ENCODE data around the gene PSD4.
A peak's percentile ranks its signal among the peaks of the same experiment; 100 is the strongest.

PSD4 gene

GRCh38 chr2:113148606-113149552 is 24.9 kb upstream of the PSD4 start:
- no peak for DNase-seq (ENCODE audit: low read depth)
- H3K4me3 ChIP-seq (ENCODE audit: low read depth, low read length): no peak overlapping the region
- TF ChIP-seq, protein P1, sequence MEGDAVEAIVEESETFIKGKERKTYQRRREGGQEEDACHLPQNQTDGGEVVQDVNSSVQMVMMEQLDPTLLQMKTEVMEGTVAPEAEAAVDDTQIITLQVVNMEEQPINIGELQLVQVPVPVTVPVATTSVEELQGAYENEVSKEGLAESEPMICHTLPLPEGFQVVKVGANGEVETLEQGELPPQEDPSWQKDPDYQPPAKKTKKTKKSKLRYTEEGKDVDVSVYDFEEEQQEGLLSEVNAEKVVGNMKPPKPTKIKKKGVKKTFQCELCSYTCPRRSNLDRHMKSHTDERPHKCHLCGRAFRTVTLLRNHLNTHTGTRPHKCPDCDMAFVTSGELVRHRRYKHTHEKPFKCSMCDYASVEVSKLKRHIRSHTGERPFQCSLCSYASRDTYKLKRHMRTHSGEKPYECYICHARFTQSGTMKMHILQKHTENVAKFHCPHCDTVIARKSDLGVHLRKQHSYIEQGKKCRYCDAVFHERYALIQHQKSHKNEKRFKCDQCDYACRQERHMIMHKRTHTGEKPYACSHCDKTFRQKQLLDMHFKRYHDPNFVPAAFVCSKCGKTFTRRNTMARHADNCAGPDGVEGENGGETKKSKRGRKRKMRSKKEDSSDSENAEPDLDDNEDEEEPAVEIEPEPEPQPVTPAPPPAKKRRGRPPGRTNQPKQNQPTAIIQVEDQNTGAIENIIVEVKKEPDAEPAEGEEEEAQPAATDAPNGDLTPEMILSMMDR (conservative IDR thresholded peaks at IDR 0.05; ENCODE audit: low read depth, low read length): no peak

- DNase-seq (ENCODE audit: low read depth): no peak
- no peak overlapping the region for H3K4me3 ChIP-seq (ENCODE audit: low read depth, low read length)
- TF ChIP-seq, protein P1 (conservative IDR thresholded peaks at IDR 0.05; ENCODE audit: low read depth, low read length): no peak
Measured at GRCh38 chr2:113149553-113150257, 24.1 kb upstream of the PSD4 start.

DNA sequence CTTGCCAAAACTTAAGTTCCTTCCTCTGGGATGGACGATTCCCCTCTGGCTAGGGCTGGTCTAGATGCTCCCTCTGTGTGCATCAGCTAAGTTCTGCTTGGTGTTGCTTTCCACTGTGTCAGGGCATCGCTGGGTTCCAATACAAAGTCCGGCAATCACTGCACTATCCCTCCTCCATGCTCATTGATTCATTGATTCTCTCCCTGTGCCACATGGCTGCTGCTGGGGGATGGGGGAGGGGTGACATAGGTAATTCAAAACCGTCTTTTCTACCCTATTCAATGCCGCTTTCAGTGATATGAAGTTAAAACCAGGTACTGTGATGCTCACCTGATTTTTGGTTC is 23.5 kb upstream of the PSD4 start:
- TF ChIP-seq, protein P1 (conservative IDR thresholded peaks at IDR 0.05; ENCODE audit: low read depth, low read length): no peak

DNA sequence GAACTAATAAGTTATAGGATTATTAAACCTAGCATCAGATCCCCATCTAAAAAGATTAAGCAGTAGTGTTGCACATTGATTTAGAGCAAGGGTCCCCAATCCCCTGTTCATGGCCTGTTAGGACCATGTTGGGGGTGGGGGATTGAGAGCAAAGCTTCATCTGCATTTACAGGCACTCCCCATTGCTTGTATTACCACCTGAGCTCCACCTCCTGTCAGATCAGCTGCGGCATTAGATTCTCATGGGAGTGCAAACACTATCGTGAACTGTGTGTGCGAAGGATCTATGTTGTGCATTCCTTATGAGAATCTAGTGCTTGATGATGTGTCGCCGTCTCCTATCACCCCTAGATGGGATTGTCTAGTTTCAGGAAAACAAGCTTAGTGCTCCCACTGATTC is 18.4 kb upstream of the PSD4 start:
- DNase-seq (ENCODE audit: low read depth): no peak
- no peak overlapping the region for H3K4me3 ChIP-seq (ENCODE audit: low read depth, low read length)
- TF ChIP-seq, protein P1 (conservative IDR thresholded peaks at IDR 0.05; ENCODE audit: low read depth, low read length): no peak

More for the DNA sequence above, 23.5 kb upstream of the PSD4 start:
- DNase-seq (ENCODE audit: low read depth): no peak
- no peak overlapping the region for H3K4me3 ChIP-seq (ENCODE audit: low read depth, low read length)

- H3K4me3 ChIP-seq (ENCODE audit: low read depth, low read length): peak overlapping the region; percentile 56
- peak; percentile 10 for DNase-seq (ENCODE audit: low read depth)
- TF ChIP-seq, protein P1 (conservative IDR thresholded peaks at IDR 0.05; ENCODE audit: low read depth, low read length): no peak
Measured at GRCh38 chr2:113156278-113157117, 17.3 kb upstream of the PSD4 start.

GRCh38 chr2:113157118-113157896 is 16.5 kb upstream of the PSD4 start:
- DNase-seq (ENCODE audit: low read depth): peak; percentile 7
- peak overlapping the region; percentile 56 for H3K4me3 ChIP-seq (ENCODE audit: low read depth, low read length)
- TF ChIP-seq, protein P1 (conservative IDR thresholded peaks at IDR 0.05; ENCODE audit: low read depth, low read length): no peak

Measured in choroid plexus epithelial cell (primary cell).